Measurements from ENCODE around the gene DENND4B. TPM values are rescaled to one million over a fixed set of nuclear protein-coding genes. Genes with fewer than 3 reads are reported as not detected.

The DENND4B gene
- total and polyA plus RNA-seq, 2 donors from 2014 or later = 13.2 to 60.6 TPM

DNA sequence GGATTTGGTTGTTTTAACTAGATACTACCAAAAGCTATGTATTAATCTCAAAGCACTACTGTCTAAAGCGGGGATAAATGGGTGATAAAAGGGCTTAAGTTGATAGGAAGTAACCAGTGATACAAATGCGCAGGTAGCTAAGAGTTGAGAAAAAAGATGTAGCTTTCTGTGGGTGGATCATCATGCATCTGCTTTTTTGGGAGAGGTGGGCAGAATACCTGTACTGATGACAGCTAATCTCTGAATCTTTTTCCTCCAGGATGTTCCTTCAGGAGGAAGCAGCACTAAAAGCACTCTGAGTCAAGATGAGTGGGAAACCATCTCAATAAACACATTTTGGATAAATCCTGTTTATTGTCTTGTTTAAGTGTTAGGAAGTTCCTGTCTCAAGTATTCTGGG, 45.3 kb upstream of the DENND4B start:
- H3K4me1 ChIP-seq (ENCODE audit: control insufficient read depth in 2 of 3, insufficient read depth in 2 of 3, low read depth in 1 of 3, low read length in 3 of 3) = peaks cover 6 to 16% (median 11%) of the 10 kb centered on the region in 3 donors
- DNase-seq (no peak), FAIRE-seq (no peak)
- H3K4me3 ChIP-seq (ENCODE audit: low read length in 3 of 3) = peak overlapping the region; percentile 93 to 98 (median 97)
- no peaks in the 10 kb centered on the region for H3K27me3 ChIP-seq (ENCODE audit: control insufficient read depth, insufficient read depth, low read length)
- H3K27ac ChIP-seq (ENCODE audit: low read depth in 2 of 2, low read length in 2 of 2) = no peak overlapping the region
- TF ChIP-seq, protein P1, sequence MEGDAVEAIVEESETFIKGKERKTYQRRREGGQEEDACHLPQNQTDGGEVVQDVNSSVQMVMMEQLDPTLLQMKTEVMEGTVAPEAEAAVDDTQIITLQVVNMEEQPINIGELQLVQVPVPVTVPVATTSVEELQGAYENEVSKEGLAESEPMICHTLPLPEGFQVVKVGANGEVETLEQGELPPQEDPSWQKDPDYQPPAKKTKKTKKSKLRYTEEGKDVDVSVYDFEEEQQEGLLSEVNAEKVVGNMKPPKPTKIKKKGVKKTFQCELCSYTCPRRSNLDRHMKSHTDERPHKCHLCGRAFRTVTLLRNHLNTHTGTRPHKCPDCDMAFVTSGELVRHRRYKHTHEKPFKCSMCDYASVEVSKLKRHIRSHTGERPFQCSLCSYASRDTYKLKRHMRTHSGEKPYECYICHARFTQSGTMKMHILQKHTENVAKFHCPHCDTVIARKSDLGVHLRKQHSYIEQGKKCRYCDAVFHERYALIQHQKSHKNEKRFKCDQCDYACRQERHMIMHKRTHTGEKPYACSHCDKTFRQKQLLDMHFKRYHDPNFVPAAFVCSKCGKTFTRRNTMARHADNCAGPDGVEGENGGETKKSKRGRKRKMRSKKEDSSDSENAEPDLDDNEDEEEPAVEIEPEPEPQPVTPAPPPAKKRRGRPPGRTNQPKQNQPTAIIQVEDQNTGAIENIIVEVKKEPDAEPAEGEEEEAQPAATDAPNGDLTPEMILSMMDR (IDR thresholded peaks at IDR 0.05; ENCODE audit: borderline replicate concordance, extremely low read depth, insufficient read depth) = no peak
- peak overlapping the region in 2 of 3 donors; percentile 95 to 99 for H3K9ac ChIP-seq (ENCODE audit: low read length in 3 of 3)
- intact Hi-C loops (cut with DNase I) = no loop called here
- H3K9me3 ChIP-seq (ENCODE audit: control insufficient read depth in 2 of 3, insufficient read depth in 1 of 3, low read length in 3 of 3) = no peaks in the 10 kb centered on the region
- peaks cover 6 to 16% (median 6%) of the 10 kb centered on the region in 3 donors for H3K36me3 ChIP-seq (ENCODE audit: control insufficient read depth in 2 of 3, insufficient read depth in 3 of 3, low read length in 3 of 3)

DNA sequence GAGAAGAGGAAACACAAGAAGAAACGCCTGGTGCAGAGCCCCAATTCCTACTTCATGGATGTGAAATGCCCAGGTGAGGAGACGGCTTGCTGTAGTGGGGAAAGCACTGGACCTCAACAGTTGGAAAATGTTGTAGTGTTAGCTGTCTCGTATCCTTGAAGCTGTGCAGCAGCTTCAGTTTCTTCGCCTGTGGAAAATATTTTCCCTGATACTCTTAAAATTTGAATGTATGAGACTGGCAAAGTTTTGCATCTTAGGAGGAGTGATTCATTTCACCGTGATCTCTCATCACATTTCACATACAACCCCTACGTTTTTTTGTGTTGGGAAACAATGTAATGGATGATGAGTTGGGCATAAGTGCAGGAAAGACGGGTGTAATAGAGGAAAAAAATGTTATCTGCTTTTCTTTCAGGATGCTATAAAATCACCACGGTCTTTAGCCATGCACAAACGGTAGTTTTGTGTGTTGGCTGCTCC, 44.7 kb upstream of the DENND4B start:
- TF ChIP-seq, protein P1 (IDR thresholded peaks at IDR 0.05; ENCODE audit: borderline replicate concordance, extremely low read depth, insufficient read depth) = no peak
- no peaks in the 10 kb centered on the region for H3K9me3 ChIP-seq (ENCODE audit: control insufficient read depth in 2 of 3, insufficient read depth in 1 of 3, low read length in 3 of 3)
- peaks cover 6 to 16% (median 6%) of the 10 kb centered on the region in 3 donors for H3K36me3 ChIP-seq (ENCODE audit: control insufficient read depth in 2 of 3, insufficient read depth in 3 of 3, low read length in 3 of 3)
- peak overlapping the region; percentile 96 to 97 for H3K27ac ChIP-seq (ENCODE audit: low read depth in 2 of 2, low read length in 2 of 2)
- H3K9ac ChIP-seq (ENCODE audit: low read length in 3 of 3) = peak overlapping the region; percentile 95 to 99 (median 99)
- FAIRE-seq (no peak), DNase-seq (no peak)
- peak overlapping the region; percentile 93 to 98 (median 97) for H3K4me3 ChIP-seq (ENCODE audit: low read length in 3 of 3)
- intact Hi-C loops (cut with DNase I) = no loop called here
- H3K4me1 ChIP-seq (ENCODE audit: control insufficient read depth in 2 of 3, insufficient read depth in 2 of 3, low read depth in 1 of 3, low read length in 3 of 3) = peaks cover 6 to 20% (median 11%) of the 10 kb centered on the region in 3 donors
- H3K27me3 ChIP-seq (ENCODE audit: control insufficient read depth, insufficient read depth, low read length) = no peaks in the 10 kb centered on the region

DNA sequence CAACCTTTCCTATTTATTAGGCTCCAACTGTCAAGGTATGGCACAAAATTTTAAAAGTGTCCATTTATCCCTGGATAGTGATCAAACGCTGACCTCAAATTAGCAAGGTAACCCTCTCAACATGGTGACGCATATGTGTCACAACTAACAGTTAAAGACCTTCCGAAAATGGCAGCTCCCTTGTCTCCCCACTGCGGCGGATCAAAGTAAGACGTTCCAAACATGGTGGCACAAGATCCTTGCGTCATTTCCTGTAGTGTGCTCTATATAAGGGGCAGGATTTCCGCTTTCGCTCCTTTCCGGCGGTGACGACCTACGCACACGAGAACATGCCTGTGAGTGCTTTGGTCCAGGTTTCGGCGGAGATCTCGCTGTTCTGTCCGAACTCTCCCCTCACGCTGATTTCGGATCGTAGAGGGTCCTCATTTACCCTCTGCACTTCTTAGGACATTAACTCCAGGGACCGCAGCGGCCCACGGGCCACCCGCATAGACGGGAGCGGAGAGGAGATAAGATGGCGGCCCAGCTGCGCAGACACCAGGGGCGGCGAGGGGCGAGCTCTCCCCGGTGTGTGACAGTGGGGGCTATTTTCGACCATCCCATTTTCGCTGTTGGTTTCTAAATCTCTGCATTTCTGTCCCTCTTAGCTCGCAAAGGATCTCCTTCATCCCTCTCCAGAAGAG, 44.1 kb upstream of the DENND4B start, which contains the start of gene RPS27:
TSS of gene RPS27 (plus strand) at position 295 of the 683 bp plus-strand sequence. CDS start at position 330, 35 bp downstream.
- FAIRE-seq = peak; percentile 76
- H3K36me3 ChIP-seq (ENCODE audit: control insufficient read depth in 2 of 3, insufficient read depth in 3 of 3, low read length in 3 of 3) = peaks cover 6 to 16% (median 6%) of the 10 kb centered on the region in 3 donors

More for the DNA sequence above, 44.1 kb upstream of the DENND4B start, which contains the start of gene RPS27:
- DNase-seq = peak; percentile 94 to 100 (median 96)
- Histone ChIP-seq H3K4me1 (ENCODE audit: control insufficient read depth in 2 of 3, insufficient read depth in 2 of 3, low read depth in 1 of 3, low read length in 3 of 3) (peaks cover 6 to 20% (median 11%) of the 10 kb centered on the region in 3 donors), H3K27me3 (ENCODE audit: control insufficient read depth, insufficient read depth, low read length) (no peaks in the 10 kb centered on the region), H3K27ac (ENCODE audit: low read depth in 2 of 2, low read length in 2 of 2) (peak within 1 kb of the TSS; percentile 96 to 97), H3K9ac (ENCODE audit: low read length in 3 of 3) (peak within 1 kb of the TSS; percentile 95 to 99 (median 99)), H3K4me3 (ENCODE audit: low read length in 3 of 3) (peak within 1 kb of the TSS; percentile 93 to 98 (median 97)), H3K9me3 (ENCODE audit: control insufficient read depth in 2 of 3, insufficient read depth in 1 of 3, low read length in 3 of 3) (no peaks in the 10 kb centered on the region)
- TF ChIP-seq, protein P1 (IDR thresholded peaks at IDR 0.05; ENCODE audit: borderline replicate concordance, extremely low read depth, insufficient read depth) = no peak
- intact Hi-C loops (cut with DNase I) = no loop called here

Data from kidney (tissue), 14 donors.